Fibroblast of lung (primary cell): ENCODE results near the gene ZNF429.

ENCODE experiments used
- EZH2 ChIP-seq: IDR thresholded peaks from 2 replicates; pipeline ENCODE4 v1.5.1; 2012; ENCODE audit warnings: low read length, control low read depth, mild to moderate bottlenecking; ENCODE audit errors: missing control alignments
- TF ChIP-seq, protein P1 (sequence below), 2 donors: IDR thresholded peaks in 1 of 2; conservative IDR thresholded peaks in 1 of 2; 1 replicate in 1 of 2; 2 replicates in 1 of 2; pipeline ENCODE4 v1.5.1; 2011 to 2012; ENCODE audit warnings: low read length in 2 of 2, control low read depth in 1 of 2, inconsistent platforms in 1 of 2, low read depth in 1 of 2, mild to moderate bottlenecking in 1 of 2

DNA sequence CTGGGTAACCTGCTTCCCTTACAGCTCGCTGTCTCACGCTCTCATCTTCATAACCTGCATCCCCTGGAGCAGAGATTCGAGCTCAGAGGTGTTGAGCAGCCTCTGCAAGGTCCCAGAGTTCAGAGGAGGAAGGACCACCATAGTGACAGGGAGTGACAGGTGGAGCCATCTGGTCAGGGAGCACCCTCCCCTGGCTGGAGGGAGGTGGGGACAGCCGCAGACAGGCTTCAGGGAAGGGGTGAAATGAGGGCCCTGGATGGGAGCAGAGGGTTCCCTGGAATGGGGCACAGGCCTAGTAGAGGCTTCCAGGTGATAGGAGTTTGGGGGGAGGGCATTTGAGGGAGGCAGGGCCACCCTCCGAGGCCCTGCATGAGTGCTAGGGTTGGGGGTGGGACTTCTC lies 82.1 kb downstream of the ZNF429 start:
- no peak for TF ChIP-seq EZH2
- TF ChIP-seq, protein P1, sequence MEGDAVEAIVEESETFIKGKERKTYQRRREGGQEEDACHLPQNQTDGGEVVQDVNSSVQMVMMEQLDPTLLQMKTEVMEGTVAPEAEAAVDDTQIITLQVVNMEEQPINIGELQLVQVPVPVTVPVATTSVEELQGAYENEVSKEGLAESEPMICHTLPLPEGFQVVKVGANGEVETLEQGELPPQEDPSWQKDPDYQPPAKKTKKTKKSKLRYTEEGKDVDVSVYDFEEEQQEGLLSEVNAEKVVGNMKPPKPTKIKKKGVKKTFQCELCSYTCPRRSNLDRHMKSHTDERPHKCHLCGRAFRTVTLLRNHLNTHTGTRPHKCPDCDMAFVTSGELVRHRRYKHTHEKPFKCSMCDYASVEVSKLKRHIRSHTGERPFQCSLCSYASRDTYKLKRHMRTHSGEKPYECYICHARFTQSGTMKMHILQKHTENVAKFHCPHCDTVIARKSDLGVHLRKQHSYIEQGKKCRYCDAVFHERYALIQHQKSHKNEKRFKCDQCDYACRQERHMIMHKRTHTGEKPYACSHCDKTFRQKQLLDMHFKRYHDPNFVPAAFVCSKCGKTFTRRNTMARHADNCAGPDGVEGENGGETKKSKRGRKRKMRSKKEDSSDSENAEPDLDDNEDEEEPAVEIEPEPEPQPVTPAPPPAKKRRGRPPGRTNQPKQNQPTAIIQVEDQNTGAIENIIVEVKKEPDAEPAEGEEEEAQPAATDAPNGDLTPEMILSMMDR (conservative IDR thresholded peaks at IDR 0.05 in 1 of 2, IDR thresholded peaks at IDR 0.05 in 1 of 2; ENCODE audit: low read depth in 1 of 2, low read length in 2 of 2), result no peak
